ENCODE data around the gene SNCG.
"Not testable (repeated sequence)": the region's sequence is repeated elsewhere in the genome, so short reads cannot be mapped to it uniquely, and the experiment has no call there.

- TF ChIP-seq CTCF (IDR thresholded peaks at IDR 0.05); EZH2 (IDR thresholded peaks at IDR 0.05; ENCODE audit: borderline replicate concordance, insufficient read depth, low read depth, low read length, poor library complexity, severe bottlenecking): not testable (repeated sequence)
Observed at GRCh38 chr10:86984498-86984897, 26.1 kb downstream of the SNCG start.

Measured in B cell (primary cell).